Naive thymus-derived CD8-positive, alpha-beta T cell (primary cell): ENCODE results near the gene DSE. TPM values are rescaled to one million over a fixed set of nuclear protein-coding genes. Genes with fewer than 3 reads are reported as not detected.
"Not testable (repeated sequence)": the region's sequence is repeated elsewhere in the genome, so short reads cannot be mapped to it uniquely, and the experiment has no call there.

Experiments
- ATAC-seq, 2 donors: fragments of 150-1000 bp; cut with Tn5 transposase in 1 of 2; sonication (Bioruptor Pico), chemical (Tn5 transposase) in 1 of 2; 1 replicate in 1 of 2; 2 replicates in 1 of 2; pipeline ENCODE4 v1.10.0; 2021; ENCODE audit warnings: mild to moderate bottlenecking in 2 of 2, moderate library complexity in 2 of 2
- POLR2A ChIA-PET: fragments of 350-600 bp; sonication (Branson Sonifier 250); formaldehyde crosslinking; loops from one replicate; lab custom pipeline; 2021; ENCODE audit warnings: antibody characterized with exemption; lab: Charles Lee
- DNase-seq, 10 donors: peaks; one replicate each; pipeline versions ENCODE4 v3.0.0 to v3.0.0-alpha.2; 2020 to 2022
- H3K27ac Mint-ChIP-seq, 10 donors: one replicate each; pipeline ENCODE4 v1.8.0; 2020 to 2022; ENCODE audit warnings: mild to moderate bottlenecking in 10 of 10, mixed read lengths in 10 of 10, moderate library complexity in 4 of 10, inconsistent platforms in 1 of 10
- H3K27me3 Mint-ChIP-seq, 5 donors: one replicate each; pipeline ENCODE4 v1.8.0; 2021 to 2022; ENCODE audit warnings: mixed read lengths in 5 of 5
- H3K36me3 Mint-ChIP-seq, 3 donors: one replicate each; pipeline ENCODE4 v1.8.0; 2020 to 2022; ENCODE audit warnings: mixed read lengths in 3 of 3, mild to moderate bottlenecking in 2 of 3, inconsistent platforms in 1 of 3
- H3K4me1 Mint-ChIP-seq, 4 donors: one replicate each; pipeline ENCODE4 v1.8.0; 2021 to 2022; ENCODE audit warnings: mixed read lengths in 4 of 4
- H3K4me3 Mint-ChIP-seq, 10 donors: one replicate each; pipeline ENCODE4 v1.8.0; 2020 to 2022; ENCODE audit warnings: mild to moderate bottlenecking in 10 of 10, mixed read lengths in 10 of 10, moderate library complexity in 6 of 10, inconsistent platforms in 1 of 10
- H3K9me3 Mint-ChIP-seq, 9 donors: one replicate each; pipeline ENCODE4 v1.8.0; 2020 to 2022; ENCODE audit warnings: mixed read lengths in 9 of 9, mild to moderate bottlenecking in 3 of 9, inconsistent platforms in 1 of 9, moderate library complexity in 1 of 9
- polyA plus RNA-seq, 3 donors: library from polyadenylated mRNA; unstranded; fragments of 300-500 nt; fragmentation: Illumina TruSeq; gene quantifications; one replicate each; pipeline ENCODE4 v1.2.3, GENCODE V29; 2021
- total RNA-seq, 8 experiments: library from RNA in 2 of 8; stranded (reverse) in 2 of 8; gene quantifications; one replicate each; pipeline ENCODE4 v1.2.3 and lab custom pipeline; 2021 to 2026

Gene DSE
- total and polyA plus RNA-seq, 5 experiments from 2014 or later: 3.9 to 9.3 (median 4.9) TPM

GRCh38 chr6:116335612-116336215, 35.0 kb upstream of the DSE start:
- POLR2A ChIA-PET: no interaction called here
- DNase-seq: no peak
- Mint-ChIP-seq H3K4me1 (peaks cover 0 to 1% (median 0%) of the 10 kb centered on the region in 4 donors), H3K36me3 (peaks cover 0 to 20% (median 8%) of the 10 kb centered on the region in 3 donors), H3K27ac (no peak overlapping the region), H3K27me3 (no peaks in the 10 kb centered on the region), H3K9me3 (peaks cover 0 to 24% (median 12%) of the 10 kb centered on the region in 9 donors), H3K4me3 (no peak overlapping the region)
- ATAC-seq: no peak

- H3K36me3 Mint-ChIP-seq: peaks cover 0 to 24% (median 12%) of the 10 kb centered on the region in 3 donors
- POLR2A ChIA-PET: no interaction called here
- H3K27me3 Mint-ChIP-seq: no peaks in the 10 kb centered on the region
- H3K4me3 Mint-ChIP-seq: no peak overlapping the region
- no peak overlapping the region for H3K27ac Mint-ChIP-seq
- DNase-seq (no peak), ATAC-seq (no peak)
- H3K4me1 Mint-ChIP-seq: peaks cover 0 to 1% (median 0%) of the 10 kb centered on the region in 4 donors
- peaks cover 0 to 19% (median 9%) of the 10 kb centered on the region in 9 donors for H3K9me3 Mint-ChIP-seq
Observed at GRCh38 chr6:116338943-116339342, 31.8 kb upstream of the DSE start.

GRCh38 chr6:116340625-116341024, 30.1 kb upstream of the DSE start:
- ATAC-seq, DNase-seq, H3K4me3 Mint-ChIP-seq, POLR2A ChIA-PET, H3K4me1 Mint-ChIP-seq, H3K27me3 Mint-ChIP-seq, H3K27ac Mint-ChIP-seq: not testable (repeated sequence)
- H3K9me3 Mint-ChIP-seq: peaks cover 0 to 27% (median 10%) of the 10 kb centered on the region in 9 donors
- peaks cover 0 to 19% (median 11%) of the 10 kb centered on the region in 3 donors for H3K36me3 Mint-ChIP-seq

- no peak for ATAC-seq
- POLR2A ChIA-PET: no interaction called here
- H3K4me3 Mint-ChIP-seq: no peak overlapping the region
- peaks cover 0 to 1% (median 0%) of the 10 kb centered on the region in 3 donors for H3K36me3 Mint-ChIP-seq
- H3K27me3 Mint-ChIP-seq: peaks cover 0 to 3% (median 0%) of the 10 kb centered on the region in 5 donors
- DNase-seq: no peak
- no peak overlapping the region for H3K27ac Mint-ChIP-seq
- H3K9me3 Mint-ChIP-seq: peaks cover 0 to 21% (median 10%) of the 10 kb centered on the region in 9 donors
- peaks cover 0 to 2% (median 0%) of the 10 kb centered on the region in 4 donors for H3K4me1 Mint-ChIP-seq
Observed at GRCh38 chr6:116349216-116349615, 21.5 kb upstream of the DSE start.

GRCh38 chr6:116351101-116351500, 19.6 kb upstream of the DSE start:
- no peak for DNase-seq
- H3K4me3 Mint-ChIP-seq: no peak overlapping the region
- no peak for ATAC-seq
- H3K27ac Mint-ChIP-seq: no peak overlapping the region
- H3K27me3 Mint-ChIP-seq: no peaks in the 10 kb centered on the region
- H3K9me3 Mint-ChIP-seq: peaks cover 0 to 8% (median 0%) of the 10 kb centered on the region in 9 donors
- peaks cover 0 to 3% (median 0%) of the 10 kb centered on the region in 3 donors for H3K36me3 Mint-ChIP-seq
- H3K4me1 Mint-ChIP-seq: peaks cover 0 to 2% (median 0%) of the 10 kb centered on the region in 4 donors
- POLR2A ChIA-PET: no interaction called here

GRCh38 chr6:116352515-116353471, 18.0 kb upstream of the DSE start:
- POLR2A ChIA-PET: no interaction called here
- H3K27ac Mint-ChIP-seq: no peak overlapping the region
- DNase-seq (no peak), ATAC-seq (no peak)
- no peaks in the 10 kb centered on the region for H3K27me3 Mint-ChIP-seq
- peaks cover 0 to 2% (median 0%) of the 10 kb centered on the region in 4 donors for H3K4me1 Mint-ChIP-seq
- peaks cover 0 to 4% (median 0%) of the 10 kb centered on the region in 9 donors for H3K9me3 Mint-ChIP-seq
- peaks cover 0 to 3% (median 0%) of the 10 kb centered on the region in 3 donors for H3K36me3 Mint-ChIP-seq
- no peak overlapping the region for H3K4me3 Mint-ChIP-seq

GRCh38 chr6:116354236-116354635, 16.5 kb upstream of the DSE start:
- no peak overlapping the region for H3K27ac Mint-ChIP-seq
- H3K9me3 Mint-ChIP-seq: no peaks in the 10 kb centered on the region
- no peak overlapping the region for H3K4me3 Mint-ChIP-seq
- ATAC-seq (no peak), DNase-seq (no peak)
- peaks cover 0 to 3% (median 0%) of the 10 kb centered on the region in 3 donors for H3K36me3 Mint-ChIP-seq
- POLR2A ChIA-PET: no interaction called here
- H3K4me1 Mint-ChIP-seq: peaks cover 0 to 2% (median 0%) of the 10 kb centered on the region in 4 donors
- no peaks in the 10 kb centered on the region for H3K27me3 Mint-ChIP-seq

- H3K4me1 Mint-ChIP-seq: peaks cover 0 to 2% (median 0%) of the 10 kb centered on the region in 4 donors
- H3K4me3 Mint-ChIP-seq: no peak overlapping the region
- DNase-seq (no peak), ATAC-seq (no peak)
- peaks cover 0 to 10% (median 0%) of the 10 kb centered on the region in 9 donors for H3K9me3 Mint-ChIP-seq
- H3K27ac Mint-ChIP-seq: no peak overlapping the region
- POLR2A ChIA-PET: no interaction called here
- peaks cover 0 to 3% (median 0%) of the 10 kb centered on the region in 3 donors for H3K36me3 Mint-ChIP-seq
- no peaks in the 10 kb centered on the region for H3K27me3 Mint-ChIP-seq
Observed at GRCh38 chr6:116355796-116356195, 15.0 kb upstream of the DSE start.

GRCh38 chr6:116359131-116359530, 11.6 kb upstream of the DSE start:
- ATAC-seq (no peak), DNase-seq (no peak)
- Mint-ChIP-seq H3K27me3 (no peaks in the 10 kb centered on the region), H3K27ac (no peak overlapping the region), H3K4me1 (peaks cover 0 to 1% (median 0%) of the 10 kb centered on the region in 4 donors), H3K36me3 (peaks cover 0 to 3% (median 0%) of the 10 kb centered on the region in 3 donors), H3K4me3 (no peak overlapping the region), H3K9me3 (peaks cover 0 to 10% (median 0%) of the 10 kb centered on the region in 9 donors)
- POLR2A ChIA-PET: no interaction called here

- peaks cover 0 to 10% (median 0%) of the 10 kb centered on the region in 9 donors for H3K9me3 Mint-ChIP-seq
- H3K4me1 Mint-ChIP-seq: peaks cover 0 to 1% (median 0%) of the 10 kb centered on the region in 4 donors
- ATAC-seq: no peak
- no peaks in the 10 kb centered on the region for H3K27me3 Mint-ChIP-seq
- H3K36me3 Mint-ChIP-seq: peaks cover 0 to 3% (median 0%) of the 10 kb centered on the region in 3 donors
- POLR2A ChIA-PET: no interaction called here
- H3K4me3 Mint-ChIP-seq: no peak overlapping the region
- H3K27ac Mint-ChIP-seq: no peak overlapping the region
- DNase-seq: no peak
Observed at GRCh38 chr6:116359835-116360234, 10.9 kb upstream of the DSE start.

GRCh38 chr6:116362276-116362675, 8.5 kb upstream of the DSE start:
- H3K4me3 Mint-ChIP-seq: no peak overlapping the region
- ATAC-seq (no peak), DNase-seq (no peak)
- POLR2A ChIA-PET: no interaction called here
- H3K27me3 Mint-ChIP-seq: no peaks in the 10 kb centered on the region
- peaks cover 0 to 10% (median 0%) of the 10 kb centered on the region in 9 donors for H3K9me3 Mint-ChIP-seq
- H3K27ac Mint-ChIP-seq: no peak overlapping the region
- peaks cover 0 to 1% (median 0%) of the 10 kb centered on the region in 4 donors for H3K4me1 Mint-ChIP-seq
- no peaks in the 10 kb centered on the region for H3K36me3 Mint-ChIP-seq

GRCh38 chr6:116363759-116364158, 7.0 kb upstream of the DSE start:
- ATAC-seq: no peak
- H3K27me3 Mint-ChIP-seq: no peaks in the 10 kb centered on the region
- H3K4me3 Mint-ChIP-seq: no peak overlapping the region
- no peaks in the 10 kb centered on the region for H3K36me3 Mint-ChIP-seq
- H3K27ac Mint-ChIP-seq: no peak overlapping the region
- H3K9me3 Mint-ChIP-seq: peaks cover 0 to 10% (median 0%) of the 10 kb centered on the region in 9 donors
- POLR2A ChIA-PET: no interaction called here
- DNase-seq: no peak
- peaks cover 0 to 6% (median 0%) of the 10 kb centered on the region in 4 donors for H3K4me1 Mint-ChIP-seq

GRCh38 chr6:116364321-116364720, 6.4 kb upstream of the DSE start:
- no peaks in the 10 kb centered on the region for H3K36me3 Mint-ChIP-seq
- peaks cover 0 to 10% (median 0%) of the 10 kb centered on the region in 9 donors for H3K9me3 Mint-ChIP-seq
- no peak overlapping the region for H3K4me3 Mint-ChIP-seq
- peaks cover 0 to 7% (median 0%) of the 10 kb centered on the region in 4 donors for H3K4me1 Mint-ChIP-seq
- H3K27ac Mint-ChIP-seq: no peak overlapping the region
- POLR2A ChIA-PET: no interaction called here
- H3K27me3 Mint-ChIP-seq: no peaks in the 10 kb centered on the region
- DNase-seq (no peak), ATAC-seq (no peak)
